Lower lobe of right lung (tissue), 2 donors: ENCODE data around the gene CALHM1. TPM values are rescaled to one million over a fixed set of nuclear protein-coding genes. Genes with fewer than 3 reads are reported as not detected.

ENCODE experiments used
- ATAC-seq, 2 donors: fragments of 200-7000 bp; cut with Tn5 transposase; one replicate each; pipeline ENCODE4 v1.9.1; 2020 to 2022; ENCODE audit warnings: mild to moderate bottlenecking in 2 of 2, moderate library complexity in 2 of 2
- DNase-seq: peaks from one replicate; pipeline ENCODE4 v3.0.0-alpha.2; 2020
- H3K27ac ChIP-seq: fragments of 200-600 bp; one replicate; pipeline ENCODE4 v1.8.0; 2022
- H3K27me3 ChIP-seq: fragments of 200-600 bp; one replicate; pipeline ENCODE4 v1.8.0; 2022; ENCODE audit warnings: low read depth
- H3K36me3 ChIP-seq: fragments of 200-600 bp; one replicate; pipeline ENCODE4 v1.8.0; 2022; ENCODE audit warnings: mild to moderate bottlenecking
- H3K4me1 ChIP-seq: fragments of 200-600 bp; one replicate; pipeline ENCODE4 v1.8.0; 2022
- H3K4me3 ChIP-seq: fragments of 200-600 bp; one replicate; pipeline ENCODE4 v1.8.0; 2022; ENCODE audit warnings: mild to moderate bottlenecking
- H3K9me3 ChIP-seq: fragments of 200-600 bp; one replicate; pipeline ENCODE4 v1.8.0; 2022
- CTCF ChIP-seq: fragments of 200-600 bp; IDR thresholded peaks from one replicate; pipeline ENCODE4 v1.8.0; 2022; ENCODE audit warnings: antibody characterized with exemption, mild to moderate bottlenecking
- intact Hi-C: fragments of 100-400 bp; cut with DNase I; formaldehyde crosslinking; loops from one replicate; pipeline ENCODE4 v1.11.0; 2022
- total RNA-seq: library from RNA; stranded (reverse); fragmentation: NEBNext Ultra II Directional; extraction: Animal tissue kit (Norgen Biotek cat#: 25700); gene quantifications from one replicate; pipeline ENCODE4 v1.2.1, GENCODE V29; 2021
- donor health status: DM: no; HTN: yes; CAD: no; lungs with severe emphysema.

CALHM1 gene
- total RNA-seq, 1 donor from 2014 or later: 0.15 TPM

GRCh38 chr10:103466734-103467133 lies 8.0 kb upstream of the CALHM1 start:
- ATAC-seq (no peak), DNase-seq (no peak)
- no peak for TF ChIP-seq CTCF
- H3K4me3 ChIP-seq: no peak overlapping the region
- H3K4me1 ChIP-seq: peaks cover 14% of the 10 kb centered on the region
- H3K27me3 ChIP-seq: no peaks in the 10 kb centered on the region
- H3K9me3 ChIP-seq: no peaks in the 10 kb centered on the region
- H3K27ac ChIP-seq: no peak overlapping the region
- H3K36me3 ChIP-seq: no peaks in the 10 kb centered on the region
- intact Hi-C loops: no loop called here

GRCh38 chr10:103465411-103466179 lies 6.9 kb upstream of the CALHM1 start:
- ATAC-seq: peak in 1 of 2 donors; percentile 30
- no peak for TF ChIP-seq CTCF

GRCh38 chr10:103463499-103463898 lies 4.8 kb upstream of the CALHM1 start:
- ATAC-seq (no peak), DNase-seq (no peak)
- Histone ChIP-seq H3K36me3 (no peaks in the 10 kb centered on the region), H3K9me3 (no peaks in the 10 kb centered on the region), H3K27me3 (no peaks in the 10 kb centered on the region), H3K4me3 (no peak overlapping the region), H3K27ac (no peak overlapping the region), H3K4me1 (no peaks in the 10 kb centered on the region)
- intact Hi-C loops: no loop called here
- no peak for TF ChIP-seq CTCF

More at GRCh38 chr10:103465411-103466179, 6.9 kb upstream of the CALHM1 start:
- Histone ChIP-seq H3K27ac (no peak overlapping the region), H3K4me1 (peaks cover 4% of the 10 kb centered on the region), H3K36me3 (no peaks in the 10 kb centered on the region), H3K27me3 (no peaks in the 10 kb centered on the region), H3K4me3 (no peak overlapping the region), H3K9me3 (no peaks in the 10 kb centered on the region)
- intact Hi-C loops: no loop called here
- no peak for DNase-seq

- Histone ChIP-seq H3K9me3 (no peaks in the 10 kb centered on the region), H3K27me3 (no peaks in the 10 kb centered on the region), H3K36me3 (no peaks in the 10 kb centered on the region), H3K27ac (no peak overlapping the region), H3K4me1 (no peaks in the 10 kb centered on the region), H3K4me3 (no peak overlapping the region)
- intact Hi-C loops: no loop called here
- DNase-seq (no peak), ATAC-seq (no peak)
- TF ChIP-seq CTCF: no peak
These were observed 915 bp upstream of the CALHM1 start for GRCh38 chr10:103459615-103460014.

GRCh38 chr10:103457896-103458583 lies 660 bp downstream of the CALHM1 start:
- no peaks in the 10 kb centered on the region for H3K36me3 ChIP-seq
- H3K27ac ChIP-seq: no peak overlapping the region
- no peak overlapping the region for H3K4me3 ChIP-seq
- ATAC-seq (no peak), DNase-seq (no peak)
- no peaks in the 10 kb centered on the region for H3K9me3 ChIP-seq
- intact Hi-C loops: no loop called here
- H3K27me3 ChIP-seq: no peaks in the 10 kb centered on the region
- H3K4me1 ChIP-seq: peaks cover 1% of the 10 kb centered on the region
- no peak for TF ChIP-seq CTCF
